Peyer's patch (tissue), 4 donors: ENCODE measurements around the gene ENHO.

Source experiments
- POLR2A ChIP-seq, 2 donors: fragments of 450-650 bp; IDR thresholded peaks; one replicate each; pipeline ENCODE4 v1.5.1; 2017; ENCODE audit warnings: antibody characterized with exemption in 2 of 2, mild to moderate bottlenecking in 2 of 2, moderate library complexity in 2 of 2
- TF ChIP-seq, protein P1 (sequence below), 6 experiments: fragments of 450-650 bp in 4 of 6; fragments of 200-600 bp in 2 of 6; sonication (generic) in 1 of 6; IDR thresholded peaks; one replicate each; pipeline ENCODE4 v1.5.1; 2017 to 2019; ENCODE audit warnings: antibody characterized with exemption in 6 of 6, mild to moderate bottlenecking in 3 of 6, moderate library complexity in 1 of 6

- TF ChIP-seq, protein P1, sequence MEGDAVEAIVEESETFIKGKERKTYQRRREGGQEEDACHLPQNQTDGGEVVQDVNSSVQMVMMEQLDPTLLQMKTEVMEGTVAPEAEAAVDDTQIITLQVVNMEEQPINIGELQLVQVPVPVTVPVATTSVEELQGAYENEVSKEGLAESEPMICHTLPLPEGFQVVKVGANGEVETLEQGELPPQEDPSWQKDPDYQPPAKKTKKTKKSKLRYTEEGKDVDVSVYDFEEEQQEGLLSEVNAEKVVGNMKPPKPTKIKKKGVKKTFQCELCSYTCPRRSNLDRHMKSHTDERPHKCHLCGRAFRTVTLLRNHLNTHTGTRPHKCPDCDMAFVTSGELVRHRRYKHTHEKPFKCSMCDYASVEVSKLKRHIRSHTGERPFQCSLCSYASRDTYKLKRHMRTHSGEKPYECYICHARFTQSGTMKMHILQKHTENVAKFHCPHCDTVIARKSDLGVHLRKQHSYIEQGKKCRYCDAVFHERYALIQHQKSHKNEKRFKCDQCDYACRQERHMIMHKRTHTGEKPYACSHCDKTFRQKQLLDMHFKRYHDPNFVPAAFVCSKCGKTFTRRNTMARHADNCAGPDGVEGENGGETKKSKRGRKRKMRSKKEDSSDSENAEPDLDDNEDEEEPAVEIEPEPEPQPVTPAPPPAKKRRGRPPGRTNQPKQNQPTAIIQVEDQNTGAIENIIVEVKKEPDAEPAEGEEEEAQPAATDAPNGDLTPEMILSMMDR (IDR thresholded peaks at IDR 0.05): no peak
- no peak for TF ChIP-seq POLR2A (IDR thresholded peaks at IDR 0.05)
Measured at GRCh38 chr9:34513567-34514214, 9.1 kb downstream of the ENHO start.
